H1 (cell line): ENCODE measurements around the gene ABHD1. TPM values are rescaled to one million over a fixed set of nuclear protein-coding genes. Genes with fewer than 3 reads are reported as not detected.

ENCODE experiments used
- CBX8 ChIP-seq: fragments of 300-800, 300-1000 bp; sonication (generic); IDR thresholded peaks from 2 replicates; pipeline ENCODE4 v1.7.1; 2016; ENCODE audit warnings: low read depth, low read length, borderline replicate concordance
- CHD7 ChIP-seq: fragments of 300-600 bp; sonication (generic); IDR thresholded peaks from 2 replicates; pipeline ENCODE4 v1.7.1; 2012; ENCODE audit warnings: low read length, moderate library complexity, mild to moderate bottlenecking, inconsistent platforms; ENCODE audit not compliant: insufficient replicate concordance
- CREB1 ChIP-seq: IDR thresholded peaks from 2 replicates; pipeline ENCODE4 v1.6.1; 2012; ENCODE audit warnings: inconsistent platforms
- EGR1 ChIP-seq: IDR thresholded peaks from 2 replicates; pipeline ENCODE4 v1.6.1; 2011; ENCODE audit warnings: low read depth, low read length, borderline replicate concordance
- PHF8 ChIP-seq: fragments of 200-600 bp; sonication (generic); conservative IDR thresholded peaks from 2 replicates; pipeline ENCODE4 v1.7.1; 2012; ENCODE audit warnings: low read depth, mild to moderate bottlenecking, inconsistent platforms, low read length, moderate library complexity
- YY1 ChIP-seq: IDR thresholded peaks from 2 replicates; pipeline ENCODE4 v1.6.1; 2011; ENCODE audit warnings: low read depth, mild to moderate bottlenecking, low read length
- polyA plus RNA-seq, 7 experiments: library from polyadenylated mRNA; depleted of rRNA in 3 of 7; stranded (reverse) in 5 of 7; unstranded in 2 of 7; fragments of >200 nt in 5 of 7; fragments of 200-250 nt in 2 of 7; gene quantifications; 1 replicate in 5 of 7; 2 replicates in 1 of 7; 4 replicates in 1 of 7; pipeline versions ENCODE4 v1.2.1 to v1.2.3, GENCODE V29; 2011 to 2013; ENCODE audit warnings: missing spikeins in 2 of 7, mixed read lengths in 2 of 7
- total RNA-seq: library from RNA; stranded (reverse); fragmentation: NEBNext Ultra II Directional; extraction: Animal tissue kit (Norgen Biotek cat#: 25700); gene quantifications from 2 replicates; pipeline ENCODE4 v1.2.1, GENCODE V29; 2021
- TF ChIP-seq, protein P1 (sequence below): IDR thresholded peaks from 2 replicates; pipeline ENCODE4 v1.6.1; 2011; ENCODE audit warnings: low read depth, mild to moderate bottlenecking, low read length; ENCODE audit not compliant: insufficient read depth

Gene ABHD1
- total and polyA plus RNA-seq, 2 of the 8 experiments (the other 6 are each of a cell fraction or from before 2014, with no cell fraction given): 0.20 to 1.1 TPM

- no peak for TF ChIP-seq CHD7
- TF ChIP-seq, protein P1, sequence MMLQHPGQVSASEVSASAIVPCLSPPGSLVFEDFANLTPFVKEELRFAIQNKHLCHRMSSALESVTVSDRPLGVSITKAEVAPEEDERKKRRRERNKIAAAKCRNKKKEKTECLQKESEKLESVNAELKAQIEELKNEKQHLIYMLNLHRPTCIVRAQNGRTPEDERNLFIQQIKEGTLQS: no peak
- TF ChIP-seq YY1: no peak
- TF ChIP-seq EGR1: no peak
- TF ChIP-seq CBX8: no peak
- TF ChIP-seq PHF8: no peak
- TF ChIP-seq CREB1: no peak
Observed at GRCh38 chr2:27178469-27178868, 54.9 kb downstream of the ABHD1 start (continued).
